ENCODE data around the gene PRKG2.

- no peak for TF ChIP-seq POLR2A (IDR thresholded peaks at IDR 0.05; ENCODE audit: low read depth, low read length)
- no peak for TF ChIP-seq TAF1 (IDR thresholded peaks at IDR 0.05; ENCODE audit: borderline replicate concordance, low read depth, low read length)
These were observed 84.0 kb downstream of the PRKG2 start for GRCh38 chr4:81131066-81131465.

All from GM12892 (cell line).